NCI-H82 treated with DMSO at 0.1 percent for 48 hours (cell line): Measurements from ENCODE around the gene CLIC1.
"Not testable (repeated sequence)": the region's sequence is repeated elsewhere in the genome, so short reads cannot be mapped to it uniquely, and the experiment has no call there.

ENCODE experiments used
- DNase-seq: peaks from one replicate; lab custom pipeline; 2025; ENCODE audit not compliant: unreplicated experiment; lab: John Stamatoyannopoulos, UW

The CLIC1 gene

GRCh38 chr6:31723980-31724691, 12.2 kb downstream of the CLIC1 start:
- DNase-seq = no peak

DNA sequence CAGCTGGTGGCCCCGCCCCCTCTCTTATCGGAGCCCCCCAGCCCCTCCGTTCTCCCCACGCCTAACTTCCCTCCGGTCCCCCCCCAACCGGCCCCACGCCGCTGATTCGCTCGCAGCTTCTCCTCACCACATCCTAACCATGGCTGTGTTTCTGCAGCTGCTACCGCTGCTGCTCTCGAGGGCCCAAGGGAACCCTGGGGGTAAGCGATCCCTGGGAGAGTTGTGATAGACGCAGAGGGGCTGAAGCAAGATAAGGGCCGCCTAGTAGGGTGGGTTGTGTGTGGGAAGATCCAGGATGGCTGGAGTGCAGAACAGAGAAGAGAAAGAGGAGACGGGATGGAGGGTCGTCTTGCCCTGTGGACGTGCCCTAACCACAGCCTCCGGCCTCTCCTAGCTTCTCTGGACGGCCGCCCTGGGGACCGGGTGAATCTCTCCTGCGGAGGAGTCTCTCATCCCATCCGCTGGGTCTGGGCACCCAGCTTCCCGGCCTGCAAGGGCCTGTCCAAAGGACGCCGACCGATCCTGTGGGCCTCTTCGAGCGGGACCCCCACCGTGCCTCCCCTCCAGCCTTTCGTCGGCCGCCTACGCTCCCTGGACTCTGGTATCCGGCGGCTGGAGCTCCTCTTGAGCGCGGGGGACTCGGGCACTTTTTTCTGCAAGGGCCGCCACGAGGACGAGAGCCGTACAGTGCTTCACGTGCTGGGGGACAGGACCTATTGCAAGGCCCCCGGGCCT, 12.9 kb downstream of the CLIC1 start, which contains the start of gene MPIG6B:
Gene MPIG6B (plus strand): TSS at position 129 of the 735 bp plus-strand sequence. CDS start 11 bp downstream, at position 140.
- DNase-seq = no peak

GRCh38 chr6:31722173-31722572, 14.2 kb downstream of the CLIC1 start:
- no peak for DNase-seq

- no peak for DNase-seq
These were observed 14.8 kb downstream of the CLIC1 start, which contains the start of gene LY6G6C for GRCh38 chr6:31721351-31722020. LY6G6C (minus strand) TSS chr6:31721746; CDS start chr6:31721679, 67 bp downstream.

DNA sequence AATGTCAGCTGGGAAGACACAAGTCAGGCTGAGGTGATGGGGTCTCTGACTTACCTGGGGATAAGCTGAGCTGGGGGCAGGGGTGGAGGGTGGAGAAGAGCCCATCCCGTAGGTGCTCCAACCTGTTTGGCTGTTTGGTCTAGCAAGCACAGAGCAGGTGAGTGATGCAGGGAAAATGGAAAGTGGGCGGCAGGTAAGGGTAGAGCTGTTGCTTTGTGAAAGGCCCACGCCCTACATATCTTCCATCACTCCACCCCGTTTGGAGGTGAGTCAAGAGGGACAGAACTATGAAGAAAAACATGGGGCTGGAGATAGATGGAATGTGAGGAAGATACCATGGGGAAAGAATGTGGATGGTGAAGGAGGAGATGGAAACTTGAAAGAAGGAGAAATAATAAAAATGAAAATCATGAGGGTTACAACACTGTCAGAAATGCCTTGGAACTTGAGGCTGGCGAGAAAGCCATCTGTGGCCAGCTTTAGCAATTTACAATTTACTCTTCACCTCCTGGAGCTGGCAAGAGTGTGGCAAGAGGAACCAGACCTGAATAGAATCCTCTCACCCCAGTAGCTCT, 16.0 kb downstream of the CLIC1 start:
- no peak for DNase-seq

DNA sequence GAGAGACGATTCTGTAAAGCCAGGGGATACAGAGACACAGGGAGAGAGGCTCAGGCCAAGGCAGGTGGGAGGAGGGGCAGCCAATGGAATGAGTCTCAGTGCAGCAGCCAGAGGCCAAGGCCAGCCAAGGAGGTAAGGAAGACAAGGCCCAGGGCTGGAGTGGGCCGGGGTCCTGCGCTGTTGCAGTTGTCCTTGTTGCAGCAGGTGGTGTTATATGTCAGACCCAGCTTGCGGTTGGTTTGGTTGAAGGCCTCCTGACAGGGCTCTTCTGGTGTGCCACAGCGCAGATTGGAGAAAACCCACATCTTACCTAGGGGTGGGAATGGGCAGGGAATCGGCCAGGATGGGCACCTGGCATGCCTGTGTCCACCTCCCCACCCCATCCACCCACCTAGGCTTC, 17.3 kb downstream of the CLIC1 start:
- no peak for DNase-seq

GRCh38 chr6:31718265-31718664, 18.1 kb downstream of the CLIC1 start:
- no peak for DNase-seq

DNA sequence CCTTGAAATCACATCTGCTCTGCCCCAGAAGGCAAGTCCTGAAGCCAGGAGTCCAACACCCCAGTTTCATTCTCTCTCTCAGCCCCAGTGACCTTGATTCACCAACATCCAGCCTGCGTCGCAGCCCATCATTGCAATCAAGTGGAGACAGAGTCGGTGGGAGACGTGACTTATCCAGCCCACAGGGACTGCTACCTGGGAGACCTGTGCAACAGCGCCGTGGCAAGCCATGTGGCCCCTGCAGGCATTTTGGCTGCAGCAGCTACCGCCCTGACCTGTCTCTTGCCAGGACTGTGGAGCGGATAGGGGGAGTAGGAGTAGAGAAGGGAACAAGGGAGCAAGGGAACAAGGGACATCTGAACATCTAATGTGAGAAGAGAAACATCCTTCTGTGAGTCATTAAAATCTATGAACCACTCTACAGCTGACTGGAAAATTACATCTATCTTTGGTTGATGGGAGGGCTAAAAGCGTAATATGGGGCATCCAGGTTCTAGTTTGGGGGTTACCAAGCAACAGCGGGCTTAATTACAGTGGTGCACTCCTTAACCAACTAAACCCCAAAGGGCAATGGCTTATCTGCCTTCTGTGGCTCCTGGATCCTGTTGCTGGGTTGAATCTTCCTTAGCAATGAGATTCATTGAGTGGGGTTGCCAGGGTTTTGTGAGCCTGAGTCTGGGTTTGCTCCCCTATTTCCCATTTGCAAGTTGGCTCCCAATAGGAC, 18.7 kb downstream of the CLIC1 start:
- DNase-seq = no peak

DNA sequence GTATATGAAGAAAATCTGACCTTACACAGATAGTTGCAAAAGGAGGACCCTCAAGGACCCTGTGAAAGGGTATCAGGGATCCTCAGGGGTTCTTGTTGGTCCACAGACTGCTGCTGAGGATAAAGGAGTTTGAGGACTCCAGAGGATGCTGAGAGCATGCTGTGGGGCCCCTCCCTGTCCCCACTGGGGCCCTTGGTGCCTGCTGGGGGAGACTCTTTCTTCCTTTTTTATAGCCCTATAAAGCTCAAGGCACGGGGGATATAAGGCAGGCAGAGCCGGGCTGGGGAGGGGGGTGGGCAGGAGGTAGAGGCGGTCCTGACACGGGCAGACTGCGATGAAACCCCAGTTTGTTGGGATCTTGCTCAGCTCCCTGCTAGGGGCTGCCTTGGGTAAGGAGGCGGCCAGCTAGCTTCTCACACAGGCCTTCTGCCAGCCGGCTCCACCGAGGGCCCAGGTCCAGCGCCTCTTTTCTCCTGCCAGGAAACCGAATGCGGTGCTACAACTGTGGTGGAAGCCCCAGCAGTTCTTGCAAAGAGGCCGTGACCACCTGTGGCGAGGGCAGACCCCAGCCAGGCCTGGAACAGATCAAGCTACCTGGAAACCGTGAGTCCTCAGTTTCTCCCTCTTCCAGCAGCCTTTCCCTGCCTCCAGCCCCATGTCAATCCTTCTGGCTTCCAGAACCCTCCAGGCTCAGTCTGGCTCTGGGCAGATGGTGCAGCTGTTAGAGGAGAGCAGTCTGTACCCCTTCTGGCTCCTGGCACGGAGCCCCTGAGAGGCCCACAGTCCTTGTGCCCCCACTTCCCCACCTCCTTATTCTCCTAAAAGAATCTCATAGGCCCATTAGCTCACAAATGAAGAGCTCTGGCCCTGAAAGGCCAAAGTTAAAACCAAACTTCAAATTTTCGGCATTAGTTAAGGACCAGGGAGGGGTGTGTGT, 21.0 kb downstream of the CLIC1 start, which contains the start of gene LY6G6D:
Gene LY6G6D (plus strand): TSS at position 327 of the 937 bp plus-strand sequence. CDS start 8 bp downstream, at position 335.
- DNase-seq = no peak

GRCh38 chr6:31713991-31714684, 22.2 kb downstream of the CLIC1 start:
- no peak for DNase-seq

- DNase-seq = no peak
These were observed 22.9 kb downstream of the CLIC1 start for GRCh38 chr6:31713465-31713864.

GRCh38 chr6:31712296-31712695, 24.0 kb downstream of the CLIC1 start:
- DNase-seq = no peak

- DNase-seq = no peak
These were observed 25.1 kb downstream of the CLIC1 start for GRCh38 chr6:31711233-31711632.

DNA sequence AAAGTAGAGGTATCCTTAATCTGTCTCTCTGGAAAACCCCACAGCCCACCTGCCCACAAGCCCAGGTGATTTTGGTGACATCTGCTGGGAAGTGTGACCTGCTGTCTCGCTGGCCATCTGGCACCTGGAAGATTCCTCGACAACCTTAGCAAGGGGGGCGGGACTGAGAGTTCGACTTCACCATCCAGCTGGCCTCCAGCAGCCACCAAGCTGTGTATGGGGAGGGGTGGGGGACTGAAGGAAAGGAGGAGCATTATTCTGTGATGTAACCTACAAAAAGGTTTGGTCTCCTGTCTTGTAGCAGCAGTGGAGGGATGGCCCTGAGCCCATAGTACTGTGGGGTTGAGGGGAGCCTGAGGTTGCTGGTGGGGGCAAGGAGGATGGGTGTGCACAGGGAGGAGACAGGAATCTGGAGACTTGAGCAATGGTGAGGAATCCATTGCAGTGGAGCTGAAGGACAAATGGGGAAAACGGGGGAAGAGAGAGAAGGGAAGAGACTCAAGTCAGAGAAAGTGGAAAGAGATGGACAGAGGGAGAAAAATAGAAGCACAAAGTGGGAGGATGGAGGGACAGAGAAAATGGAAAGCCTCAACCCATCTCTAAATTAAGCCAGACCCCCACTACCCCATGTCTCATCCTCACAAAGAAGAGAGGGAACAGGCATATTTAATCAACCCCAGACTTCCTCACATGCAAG, 25.7 kb downstream of the CLIC1 start:
- no peak for DNase-seq

DNA sequence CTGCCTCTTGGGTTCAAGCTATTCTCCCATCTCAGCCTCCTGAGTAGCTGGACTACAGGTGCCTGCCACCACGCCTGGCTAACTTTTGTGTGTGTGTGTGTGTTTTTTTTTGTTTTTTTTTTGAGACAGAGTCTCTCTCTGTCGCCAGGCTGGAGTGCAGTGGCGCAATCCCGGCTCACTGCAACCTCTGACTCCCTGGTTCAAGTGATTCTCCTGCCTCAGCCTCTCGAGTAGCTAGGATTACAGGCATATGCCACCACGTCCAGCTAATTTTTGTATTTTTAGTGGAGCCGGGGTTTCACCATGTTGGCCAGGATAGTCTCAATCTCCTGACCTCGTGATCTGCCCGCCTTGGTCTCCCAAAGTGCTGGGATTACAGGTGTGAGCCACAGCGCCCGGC, 27.2 kb downstream of the CLIC1 start:
- DNase-seq = not testable (repeated sequence)

GRCh38 chr6:31708224-31708623, 28.1 kb downstream of the CLIC1 start:
- DNase-seq = no peak

GRCh38 chr6:31707701-31708100, 28.6 kb downstream of the CLIC1 start:
- no peak for DNase-seq

DNA sequence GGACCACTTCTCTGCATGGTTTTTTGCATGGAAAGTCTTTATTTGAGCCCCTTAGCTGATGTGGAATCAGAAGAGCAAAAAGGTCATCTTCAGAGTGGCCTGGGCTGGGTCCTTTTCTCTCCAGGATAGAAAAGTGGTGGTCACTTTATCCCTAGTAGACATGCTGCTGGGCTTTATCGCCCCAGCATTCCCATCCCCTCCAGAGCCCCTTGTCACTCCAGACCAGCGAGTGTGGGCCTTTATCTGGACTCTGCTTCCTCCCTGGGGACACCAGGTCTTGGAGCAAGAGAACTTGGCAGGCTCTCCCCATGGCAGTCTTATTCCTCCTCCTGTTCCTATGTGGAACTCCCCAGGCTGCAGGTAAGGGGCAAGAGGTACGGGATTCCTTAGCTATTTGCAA, 29.7 kb downstream of the CLIC1 start, which contains the start of gene LY6G6F:
Gene LY6G6F (plus strand): TSS at position 268 of the 400 bp plus-strand sequence. CDS start 41 bp downstream, at position 309.
- no peak for DNase-seq
